GM21381 (cell line): Measurements from ENCODE around the gene PON3.

Source experiments
- ATAC-seq: cut with Tn5 transposase; IDR thresholded peaks from one replicate; pipeline ENCODE4 v1.9.1; 2021; ENCODE audit warnings: mild to moderate bottlenecking, moderate library complexity; ENCODE audit not compliant: unreplicated experiment

Gene PON3

DNA sequence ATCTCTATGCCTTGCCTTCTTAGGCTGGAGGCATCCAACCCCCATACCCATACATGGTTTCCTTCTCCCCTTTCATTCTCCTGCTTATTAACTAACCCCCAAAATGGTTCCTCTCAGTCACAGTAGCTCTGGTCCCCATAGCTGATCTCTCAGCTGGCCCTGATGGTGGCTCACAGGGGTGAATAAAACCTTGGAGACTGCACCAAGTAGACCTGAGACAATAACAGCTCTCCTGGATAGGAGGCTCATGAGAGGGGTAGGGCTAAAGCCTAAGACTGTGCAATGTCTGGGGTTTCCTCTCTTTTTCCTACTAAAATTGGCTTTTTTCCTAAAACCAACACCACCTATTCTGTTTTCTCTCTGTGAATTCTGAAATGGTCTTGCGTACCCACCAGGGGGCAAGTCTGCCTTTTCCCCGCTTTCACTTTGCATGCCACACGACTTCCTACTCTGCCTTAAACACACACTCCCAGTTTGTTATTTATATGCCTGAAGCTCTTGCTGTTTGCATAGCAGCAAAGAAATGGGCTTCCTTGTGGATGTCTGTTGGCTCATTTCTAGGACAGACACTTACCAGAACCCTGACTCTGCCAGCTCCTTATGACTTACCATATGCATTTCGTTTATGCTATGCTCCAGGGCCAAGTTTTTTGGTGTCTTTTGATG, 53.4 kb downstream of the PON3 start:
- no peak for ATAC-seq

DNA sequence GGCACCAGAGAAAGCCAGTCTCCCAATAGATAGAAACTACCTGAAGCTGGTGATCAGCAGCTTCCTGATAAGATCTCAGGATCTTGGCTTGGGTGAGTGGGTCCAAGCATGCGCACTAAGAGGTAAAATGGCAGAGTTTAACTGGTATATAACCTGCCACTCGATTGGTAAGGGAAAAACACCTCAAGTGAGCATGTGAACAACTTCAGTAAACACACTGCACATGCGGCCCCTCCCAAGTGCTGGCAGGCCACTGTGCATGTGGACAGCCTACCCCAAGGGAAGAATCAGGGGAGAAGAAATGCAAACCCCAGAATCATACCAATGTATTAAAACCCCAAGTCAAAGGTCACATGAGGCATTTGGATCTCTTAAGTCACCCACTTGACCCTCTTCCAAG, 54.1 kb downstream of the PON3 start:
- ATAC-seq = no peak

GRCh38 chr7:95340491-95340890, 55.7 kb downstream of the PON3 start:
- no peak for ATAC-seq

DNA sequence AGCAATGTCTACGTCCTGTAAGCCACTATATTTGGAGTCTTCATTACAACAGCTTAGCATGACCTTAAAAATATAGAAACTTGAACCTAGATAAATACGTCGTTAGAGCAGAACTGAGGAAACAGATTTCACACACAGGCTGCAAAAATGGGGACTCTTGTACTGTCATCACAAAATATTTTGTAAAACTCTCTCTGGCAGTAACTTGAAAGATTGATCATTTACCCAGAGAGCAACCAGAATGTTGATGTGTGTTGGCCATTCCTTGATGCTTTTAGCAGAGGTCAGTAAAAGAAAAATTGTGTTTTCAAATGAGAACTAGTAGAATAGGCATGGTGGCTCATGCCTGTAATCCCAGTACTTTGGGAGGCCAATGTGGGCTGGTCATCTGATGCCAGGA, 57.3 kb downstream of the PON3 start:
- ATAC-seq = no peak

- ATAC-seq = no peak
These were observed 61.1 kb downstream of the PON3 start for GRCh38 chr7:95335093-95335492.

DNA sequence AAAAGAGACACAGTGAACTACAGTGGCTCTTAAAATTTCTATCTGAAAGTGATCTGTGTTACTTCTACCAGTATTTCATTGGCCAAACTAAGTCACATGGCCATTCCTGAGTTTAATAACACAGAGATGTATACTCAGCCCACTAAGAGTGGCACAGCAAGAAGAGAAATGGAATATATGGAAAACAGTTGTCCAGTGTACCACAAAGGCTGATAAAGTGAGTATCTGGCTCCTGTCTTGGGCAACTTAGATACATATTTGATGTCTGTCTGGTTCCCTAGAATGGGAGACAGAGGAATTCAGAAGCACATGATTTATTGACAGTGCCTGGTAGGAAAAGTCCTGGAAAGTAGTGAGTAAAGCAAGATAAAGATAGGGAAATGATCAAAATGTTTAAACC, 61.7 kb downstream of the PON3 start:
- ATAC-seq = no peak

DNA sequence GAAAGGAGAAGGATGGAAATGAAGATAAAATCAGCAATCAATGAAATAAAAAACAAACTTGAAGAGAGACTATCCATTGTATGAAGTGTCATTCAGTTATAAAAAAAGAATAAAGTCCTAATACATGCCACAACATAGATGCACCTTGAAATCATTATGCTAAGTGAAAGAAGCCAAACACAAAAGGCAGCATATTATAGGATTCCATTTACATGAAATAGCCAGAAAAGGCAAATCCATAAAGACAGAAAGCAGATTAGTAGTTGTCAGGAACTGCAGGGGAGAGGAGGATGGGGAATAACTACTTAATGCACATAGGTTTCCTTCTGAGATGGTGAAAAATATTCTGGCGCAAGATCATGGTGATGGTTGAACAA, 65.2 kb downstream of the PON3 start:
- peak; percentile 18 for ATAC-seq

- peak; percentile 98 for ATAC-seq
These were observed 65.8 kb downstream of the PON3 start for GRCh38 chr7:95330204-95330960.

GRCh38 chr7:95327356-95327755, 68.8 kb downstream of the PON3 start:
- no peak for ATAC-seq

DNA sequence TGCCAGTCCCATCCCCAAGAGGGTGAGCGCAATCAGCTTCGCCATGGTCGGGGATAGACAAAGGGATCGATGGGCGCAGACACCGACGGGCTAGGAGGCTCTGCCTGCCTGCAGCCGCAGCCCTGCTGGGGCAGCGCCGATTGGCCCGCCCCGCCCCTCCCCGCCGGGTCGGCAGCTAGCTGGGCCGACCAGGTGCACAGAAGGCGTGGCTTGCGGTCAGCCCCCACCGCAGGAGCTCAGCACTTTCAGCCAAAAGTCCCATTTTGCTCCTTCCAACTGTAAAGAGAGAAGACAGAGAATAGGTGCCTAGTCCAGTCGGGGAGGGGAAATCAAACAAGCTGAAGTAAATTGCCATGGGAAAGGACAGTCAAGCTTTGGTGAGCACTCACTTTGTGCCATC, 71.7 kb downstream of the PON3 start, which contains the start of gene PON1:
TSS of gene PON1 (minus strand) at position 102 of the 400 bp plus-strand sequence. CDS start at position 45, 57 bp downstream.
- ATAC-seq = peak; percentile 71

DNA sequence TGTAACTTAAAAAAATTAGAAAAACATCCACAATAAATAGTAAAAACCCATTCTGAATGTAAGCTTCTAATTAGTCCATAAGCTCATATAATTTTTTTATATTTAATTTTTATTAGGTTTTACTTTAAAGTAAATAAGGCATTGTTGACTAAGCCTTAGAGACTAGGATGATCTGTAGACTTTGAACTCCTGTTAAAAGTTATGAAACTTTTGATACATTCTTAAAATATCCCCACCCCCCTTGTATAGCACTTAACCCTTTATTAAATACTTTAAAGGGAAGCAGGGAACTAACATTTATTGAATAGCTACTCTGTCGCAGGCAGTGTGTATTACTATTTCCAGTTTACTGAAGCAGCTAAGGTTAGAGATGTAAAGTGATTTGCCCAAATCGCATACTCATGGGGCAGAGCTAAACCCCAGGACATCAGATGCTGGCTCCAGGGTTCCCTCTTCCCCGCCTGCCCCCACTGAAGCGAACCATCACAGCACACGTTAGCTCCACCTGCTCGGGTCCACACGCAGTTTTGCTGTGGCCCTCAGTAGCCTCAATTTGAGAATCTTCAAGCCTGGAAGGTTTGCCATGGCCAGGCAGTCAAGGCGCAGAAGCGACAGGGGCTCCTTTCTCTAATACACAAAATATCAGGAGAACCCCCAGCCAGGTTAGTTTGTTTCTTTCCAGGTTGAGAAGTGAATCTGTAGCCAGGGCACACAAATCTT, 72.6 kb downstream of the PON3 start:
- ATAC-seq = no peak

DNA sequence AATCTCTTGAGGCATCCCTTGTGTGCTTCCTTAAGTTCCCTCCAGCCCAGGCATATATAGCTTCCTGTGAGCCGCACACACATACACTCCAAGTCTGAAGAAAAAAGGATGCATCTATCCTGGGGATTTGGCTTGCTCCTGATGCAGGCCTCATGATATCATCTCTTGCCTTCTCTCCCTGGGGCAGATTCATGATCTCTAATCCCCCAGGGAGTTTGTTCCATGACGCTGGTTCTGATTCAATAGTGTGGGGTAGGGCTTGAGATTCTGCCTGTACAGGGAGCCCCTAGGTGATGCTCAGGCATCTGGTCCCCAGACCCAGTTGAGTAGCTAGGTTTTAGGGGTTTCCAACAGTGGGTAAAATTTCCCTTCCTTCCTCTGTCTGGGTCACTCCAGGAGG, 73.3 kb downstream of the PON3 start:
- ATAC-seq = no peak

- no peak for ATAC-seq
These were observed 73.8 kb downstream of the PON3 start for GRCh38 chr7:95322396-95322795.

DNA sequence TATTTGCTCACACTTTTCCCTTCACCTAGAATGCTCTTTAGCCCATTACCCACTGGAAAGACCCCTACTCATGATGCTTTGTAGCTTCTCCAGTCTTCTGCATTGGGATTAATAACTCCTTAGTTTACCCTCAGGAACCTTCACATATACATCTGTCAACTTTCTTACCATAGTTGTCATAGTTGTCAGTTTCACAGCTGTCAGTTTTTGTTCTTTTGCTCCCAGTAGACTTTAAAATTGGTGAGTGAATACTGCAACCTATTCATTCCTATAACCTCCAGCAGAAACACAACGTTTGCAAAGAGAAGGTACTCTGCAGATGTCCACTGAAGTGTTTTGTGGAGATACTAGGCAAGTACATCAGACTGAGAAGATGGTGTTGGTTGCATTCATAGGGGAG, 74.5 kb downstream of the PON3 start:
- ATAC-seq = no peak

- no peak for ATAC-seq
These were observed 75.5 kb downstream of the PON3 start for GRCh38 chr7:95320651-95321050.

DNA sequence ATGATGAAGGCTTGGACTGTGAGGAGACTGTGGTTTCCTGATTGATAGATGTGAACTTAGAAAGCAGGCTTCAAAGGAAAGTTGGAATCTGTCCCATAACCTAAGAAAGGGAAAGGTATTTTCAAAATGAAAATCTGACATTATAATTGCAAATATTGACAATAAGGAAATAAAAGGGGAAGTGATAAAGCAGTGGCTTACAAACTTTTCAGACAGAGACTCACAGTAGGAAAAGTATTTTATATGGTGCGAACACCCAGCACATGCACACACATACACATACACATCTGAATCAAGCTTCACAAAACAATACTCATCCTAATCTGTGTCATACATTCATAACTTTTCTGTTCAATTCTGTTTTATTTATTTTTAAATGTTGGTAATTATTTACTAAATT, 76.6 kb downstream of the PON3 start:
- no peak for ATAC-seq

GRCh38 chr7:95318501-95319100, 77.6 kb downstream of the PON3 start:
- no peak for ATAC-seq

GRCh38 chr7:95317966-95318365, 78.2 kb downstream of the PON3 start:
- no peak for ATAC-seq

DNA sequence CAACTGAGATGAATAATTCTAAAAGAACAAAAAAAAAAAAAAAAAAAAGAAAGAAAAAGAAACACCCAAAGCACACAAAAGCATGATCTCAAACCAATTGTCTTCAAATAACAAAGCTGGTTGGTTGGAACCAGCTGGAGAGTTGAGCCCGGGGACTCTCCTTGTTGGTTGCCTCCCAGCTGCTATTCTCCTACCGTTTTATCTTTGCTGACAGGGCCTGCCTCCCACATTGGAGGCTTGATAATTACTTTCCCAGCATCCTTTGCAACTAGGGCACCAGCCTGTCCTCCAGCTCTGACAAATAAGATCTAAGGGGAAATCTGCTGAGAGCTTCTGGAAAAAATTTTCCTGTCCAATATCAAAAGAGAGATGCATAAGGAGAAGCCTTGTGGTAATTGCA, 78.6 kb downstream of the PON3 start:
- ATAC-seq = no peak

DNA sequence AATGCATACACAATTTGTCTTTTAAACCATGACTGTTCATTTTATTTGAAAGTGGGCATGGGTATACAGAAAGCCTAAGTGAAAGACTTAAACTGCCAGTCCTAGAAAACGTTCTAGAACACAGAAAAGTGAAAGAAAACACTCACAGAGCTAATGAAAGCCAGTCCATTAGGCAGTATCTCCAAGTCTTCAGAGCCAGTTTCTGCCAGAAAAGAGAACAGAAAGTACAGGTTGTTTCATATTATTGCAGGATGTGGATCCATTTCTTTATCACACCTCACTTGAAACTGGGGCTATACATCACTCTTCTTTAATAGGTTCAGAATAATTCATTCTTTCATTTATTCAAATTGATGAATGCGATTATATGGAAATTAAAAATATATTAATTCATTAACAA, 79.6 kb downstream of the PON3 start:
- ATAC-seq = peak; percentile 86

- ATAC-seq = no peak
These were observed 83.6 kb downstream of the PON3 start for GRCh38 chr7:95312561-95312960.

- no peak for ATAC-seq
These were observed 84.8 kb downstream of the PON3 start for GRCh38 chr7:95311389-95311788.
